Coronary artery (tissue), 2 donors: Measurements from ENCODE around the gene C19orf25.
"Not testable (repeated sequence)": the region's sequence is repeated elsewhere in the genome, so short reads cannot be mapped to it uniquely, and the experiment has no call there.

ENCODE experiments used
- DNase-seq: peaks from one replicate; pipeline ENCODE4 v3.0.0-alpha.2; 2017; ENCODE audit warnings: low spot score
- H3K27ac ChIP-seq, 2 donors: fragments of 200-600 bp; sonication (generic); one replicate each; pipeline ENCODE4 v1.5.1; 2016 to 2019
- H3K4me3 ChIP-seq: fragments of 200-600 bp; sonication (generic); 2 replicates; pipeline ENCODE4 v1.5.1; 2016; ENCODE audit warnings: mild to moderate bottlenecking, moderate library complexity
- CTCF ChIP-seq: fragments of 200-600 bp; sonication (generic); IDR thresholded peaks from one replicate; pipeline ENCODE4 v1.5.1; 2019; ENCODE audit warnings: antibody characterized with exemption

The C19orf25 gene

GRCh38 chr19:1501200-1501595, 22.2 kb upstream of the C19orf25 start:
- TF ChIP-seq CTCF = no peak
- no peak for DNase-seq
- no peak overlapping the region for H3K27ac ChIP-seq

GRCh38 chr19:1499231-1499630, 20.2 kb upstream of the C19orf25 start:
- not testable (repeated sequence) for DNase-seq, H3K4me3 ChIP-seq, H3K27ac ChIP-seq

More at GRCh38 chr19:1501200-1501595, 22.2 kb upstream of the C19orf25 start:
- no peak overlapping the region for H3K4me3 ChIP-seq

- no peak overlapping the region for H3K4me3 ChIP-seq
- H3K27ac ChIP-seq = no peak overlapping the region
- no peak for TF ChIP-seq CTCF
- DNase-seq = no peak
Measured at GRCh38 chr19:1497578-1498235, 18.7 kb upstream of the C19orf25 start.

GRCh38 chr19:1496714-1497577, 17.9 kb upstream of the C19orf25 start:
- TF ChIP-seq CTCF = no peak
- no peak overlapping the region for H3K4me3 ChIP-seq
- DNase-seq = no peak
- H3K27ac ChIP-seq = no peak overlapping the region

- DNase-seq = no peak
- no peak overlapping the region for H3K27ac ChIP-seq
- H3K4me3 ChIP-seq = no peak overlapping the region
Measured at GRCh38 chr19:1495799-1496713, 17.0 kb upstream of the C19orf25 start.

GRCh38 chr19:1495051-1495798, 16.2 kb upstream of the C19orf25 start:
- no peak overlapping the region for H3K4me3 ChIP-seq
- TF ChIP-seq CTCF = no peak
- H3K27ac ChIP-seq = no peak overlapping the region
- DNase-seq = no peak

More at GRCh38 chr19:1495799-1496713, 17.0 kb upstream of the C19orf25 start:
- TF ChIP-seq CTCF = no peak
